ENCODE data around the gene RSPRY1.

The RSPRY1 gene

DNA sequence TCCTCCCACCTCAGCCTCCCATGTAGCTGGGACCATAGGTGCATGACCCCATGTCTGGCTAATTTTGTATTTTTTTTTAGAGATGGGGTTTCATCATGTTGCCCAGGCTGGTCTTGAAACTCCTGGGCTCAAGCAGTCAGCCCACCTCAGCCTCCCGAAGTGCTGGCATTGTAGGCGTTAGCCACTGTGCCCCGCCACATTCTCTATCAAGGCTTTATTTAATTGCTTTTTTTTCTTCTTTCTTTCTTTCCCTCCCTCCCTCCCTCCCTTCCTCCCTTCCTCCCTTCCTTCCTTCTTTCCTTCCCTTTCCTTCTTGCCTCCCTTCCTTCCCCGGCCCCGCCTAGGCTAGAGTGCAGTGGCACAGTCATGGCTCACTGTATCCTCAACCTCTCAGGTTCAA, 23.7 kb downstream of the RSPRY1 start:
- no peak overlapping the region for H3K9ac ChIP-seq (ENCODE audit: low read depth, low read length)
- H3K36me3 ChIP-seq (ENCODE audit: control insufficient read depth, insufficient read depth, low read length): peaks cover 17% of the 10 kb centered on the region
- no peaks in the 10 kb centered on the region for H3K27me3 ChIP-seq (ENCODE audit: control insufficient read depth, insufficient read depth, low read length)
- H3K9me3 ChIP-seq (ENCODE audit: control insufficient read depth, insufficient read depth, low read length): no peaks in the 10 kb centered on the region
- no peak overlapping the region for H3K4me3 ChIP-seq (ENCODE audit: low read depth, low read length)
- no peaks in the 10 kb centered on the region for H3K4me1 ChIP-seq (ENCODE audit: control insufficient read depth, insufficient read depth, low read length)

DNA sequence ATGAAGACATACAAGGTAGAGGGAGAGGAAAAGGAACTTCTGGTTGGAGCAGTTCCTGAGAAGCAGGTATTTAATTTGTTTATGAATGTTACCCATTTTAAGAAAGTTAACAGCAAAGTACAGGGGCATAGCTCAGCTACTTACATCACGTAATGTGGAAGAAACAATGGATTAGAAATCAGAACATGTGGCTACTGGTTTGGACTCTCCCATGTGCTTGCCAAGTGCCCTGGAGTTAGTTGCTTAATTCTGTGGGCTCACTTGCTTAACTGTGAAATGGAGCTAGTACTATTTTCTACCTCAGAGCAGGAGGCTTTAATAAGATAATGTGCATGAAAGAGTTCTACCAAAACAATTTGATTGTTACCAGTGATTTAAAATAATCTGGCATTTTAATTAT, 27.3 kb downstream of the RSPRY1 start:
- peaks cover 10% of the 10 kb centered on the region for H3K36me3 ChIP-seq (ENCODE audit: control insufficient read depth, insufficient read depth, low read length)

DNA sequence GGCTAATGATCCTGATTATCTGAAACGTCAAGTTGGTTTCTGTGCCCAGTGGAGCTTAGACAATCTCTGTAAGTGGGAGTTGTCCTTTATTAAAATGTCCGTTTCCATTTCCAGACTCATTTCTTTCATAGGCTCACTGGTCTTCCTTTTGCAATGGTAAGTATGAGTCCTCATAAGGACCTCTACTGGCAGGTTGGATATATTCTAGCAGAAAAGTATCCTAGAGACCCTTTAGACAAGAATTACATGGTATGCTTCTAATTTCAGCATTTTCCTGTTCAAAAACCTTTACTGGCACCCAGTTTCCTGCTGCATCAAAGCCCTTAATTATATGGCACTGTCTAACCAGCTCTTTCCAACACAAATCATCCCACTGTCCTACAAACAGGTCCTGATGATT, 30.8 kb downstream of the RSPRY1 start:
- no peaks in the 10 kb centered on the region for H3K27me3 ChIP-seq (ENCODE audit: control insufficient read depth, insufficient read depth, low read length)
- H3K4me1 ChIP-seq (ENCODE audit: control insufficient read depth, insufficient read depth, low read length): no peaks in the 10 kb centered on the region
- no peaks in the 10 kb centered on the region for H3K9me3 ChIP-seq (ENCODE audit: control insufficient read depth, insufficient read depth, low read length)
- H3K4me3 ChIP-seq (ENCODE audit: low read depth, low read length): no peak overlapping the region
- no peak overlapping the region for H3K9ac ChIP-seq (ENCODE audit: low read depth, low read length)
- H3K36me3 ChIP-seq (ENCODE audit: control insufficient read depth, insufficient read depth, low read length): peaks cover 4% of the 10 kb centered on the region

More for the DNA sequence above, 27.3 kb downstream of the RSPRY1 start:
- Histone ChIP-seq H3K4me3 (ENCODE audit: low read depth, low read length) (no peak overlapping the region), H3K4me1 (ENCODE audit: control insufficient read depth, insufficient read depth, low read length) (no peaks in the 10 kb centered on the region), H3K27me3 (ENCODE audit: control insufficient read depth, insufficient read depth, low read length) (no peaks in the 10 kb centered on the region), H3K9me3 (ENCODE audit: control insufficient read depth, insufficient read depth, low read length) (no peaks in the 10 kb centered on the region), H3K9ac (ENCODE audit: low read depth, low read length) (no peak overlapping the region)

DNA sequence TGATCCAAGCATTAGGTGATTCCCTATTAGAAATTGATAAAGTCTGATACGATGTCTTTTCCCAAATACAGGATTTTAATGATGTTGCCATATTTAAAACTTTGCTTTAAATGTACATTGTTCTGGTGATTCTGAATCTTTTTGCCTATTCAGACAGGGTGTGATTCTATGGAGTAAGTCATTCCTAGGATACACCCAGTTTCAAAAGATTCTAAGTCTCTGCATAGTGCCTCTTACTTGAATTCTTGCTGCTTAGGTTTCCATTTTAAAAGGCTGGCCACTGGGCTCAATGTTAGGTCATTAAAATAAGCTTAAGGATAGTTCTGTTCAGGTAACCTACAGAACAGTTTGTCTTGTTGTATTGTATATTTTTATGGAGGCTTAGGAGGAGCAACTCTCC, 36.9 kb downstream of the RSPRY1 start:
- no peaks in the 10 kb centered on the region for H3K9me3 ChIP-seq (ENCODE audit: control insufficient read depth, insufficient read depth, low read length)
- H3K4me1 ChIP-seq (ENCODE audit: control insufficient read depth, insufficient read depth, low read length): no peaks in the 10 kb centered on the region
- H3K4me3 ChIP-seq (ENCODE audit: low read depth, low read length): no peak overlapping the region
- no peak overlapping the region for H3K9ac ChIP-seq (ENCODE audit: low read depth, low read length)
- H3K27me3 ChIP-seq (ENCODE audit: control insufficient read depth, insufficient read depth, low read length): no peaks in the 10 kb centered on the region
- H3K36me3 ChIP-seq (ENCODE audit: control insufficient read depth, insufficient read depth, low read length): peaks cover 18% of the 10 kb centered on the region

DNA sequence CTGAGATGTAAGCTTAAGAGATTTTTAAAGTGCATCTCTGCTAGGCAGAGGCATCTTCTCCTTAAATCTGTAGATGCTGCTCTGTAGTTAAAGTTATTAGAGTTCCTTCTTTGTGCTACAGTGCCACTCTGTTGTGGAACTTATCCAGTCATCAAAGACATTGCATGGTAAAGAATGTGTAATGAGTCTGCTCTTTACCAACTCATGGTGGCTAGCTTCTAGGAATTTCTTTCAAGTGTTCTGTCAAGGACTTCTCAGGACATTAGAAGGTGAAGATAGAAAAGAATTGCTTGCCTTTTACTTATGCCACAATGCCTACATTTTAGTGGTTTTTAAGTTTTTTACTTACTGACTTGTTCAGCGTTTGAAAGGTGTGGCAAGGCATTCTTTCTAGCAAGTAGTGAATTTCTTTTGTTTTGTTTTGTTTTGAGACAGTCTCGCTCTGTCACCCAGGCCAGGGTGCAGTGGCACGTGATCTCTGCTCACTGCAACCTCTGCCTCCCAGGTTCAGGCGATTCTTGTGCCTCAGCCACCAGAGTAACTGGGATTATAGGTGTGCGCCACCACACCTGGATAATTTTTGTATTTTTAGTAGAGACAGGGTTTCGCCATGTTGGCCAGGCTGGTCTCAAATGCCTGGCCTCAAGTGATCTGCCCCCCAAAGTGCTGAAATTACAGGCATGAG, 38.7 kb downstream of the RSPRY1 start:
- H3K4me1 ChIP-seq (ENCODE audit: control insufficient read depth, insufficient read depth, low read length): no peaks in the 10 kb centered on the region
- no peaks in the 10 kb centered on the region for H3K9me3 ChIP-seq (ENCODE audit: control insufficient read depth, insufficient read depth, low read length)
- H3K4me3 ChIP-seq (ENCODE audit: low read depth, low read length): no peak overlapping the region
- H3K36me3 ChIP-seq (ENCODE audit: control insufficient read depth, insufficient read depth, low read length): peaks cover 18% of the 10 kb centered on the region
- H3K9ac ChIP-seq (ENCODE audit: low read depth, low read length): no peak overlapping the region
- H3K27me3 ChIP-seq (ENCODE audit: control insufficient read depth, insufficient read depth, low read length): no peaks in the 10 kb centered on the region

DNA sequence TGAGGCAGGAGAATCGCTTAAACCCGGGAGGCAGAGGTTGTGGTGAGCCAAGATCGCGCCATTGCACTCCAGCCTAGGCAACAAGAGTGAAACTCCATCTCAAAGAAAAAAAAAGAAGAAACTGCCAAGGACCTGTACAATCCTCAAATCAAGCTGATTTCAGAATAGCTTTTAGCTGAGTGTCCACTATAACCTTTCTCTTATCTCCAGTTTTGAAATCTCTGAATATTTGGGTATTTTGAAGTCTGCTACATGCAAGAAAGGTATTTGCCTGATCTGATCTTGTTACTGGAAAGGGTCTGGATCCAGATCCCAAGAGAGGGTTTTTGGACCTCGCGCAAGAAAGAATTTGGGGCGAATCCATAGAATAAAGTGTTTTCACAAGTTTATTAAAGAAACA, 39.8 kb downstream of the RSPRY1 start:
- Histone ChIP-seq H3K4me1 (ENCODE audit: control insufficient read depth, insufficient read depth, low read length) (no peaks in the 10 kb centered on the region), H3K9ac (ENCODE audit: low read depth, low read length) (no peak overlapping the region), H3K9me3 (ENCODE audit: control insufficient read depth, insufficient read depth, low read length) (no peaks in the 10 kb centered on the region), H3K36me3 (ENCODE audit: control insufficient read depth, insufficient read depth, low read length) (peaks cover 18% of the 10 kb centered on the region), H3K27me3 (ENCODE audit: control insufficient read depth, insufficient read depth, low read length) (no peaks in the 10 kb centered on the region), H3K4me3 (ENCODE audit: low read depth, low read length) (no peak overlapping the region)

DNA sequence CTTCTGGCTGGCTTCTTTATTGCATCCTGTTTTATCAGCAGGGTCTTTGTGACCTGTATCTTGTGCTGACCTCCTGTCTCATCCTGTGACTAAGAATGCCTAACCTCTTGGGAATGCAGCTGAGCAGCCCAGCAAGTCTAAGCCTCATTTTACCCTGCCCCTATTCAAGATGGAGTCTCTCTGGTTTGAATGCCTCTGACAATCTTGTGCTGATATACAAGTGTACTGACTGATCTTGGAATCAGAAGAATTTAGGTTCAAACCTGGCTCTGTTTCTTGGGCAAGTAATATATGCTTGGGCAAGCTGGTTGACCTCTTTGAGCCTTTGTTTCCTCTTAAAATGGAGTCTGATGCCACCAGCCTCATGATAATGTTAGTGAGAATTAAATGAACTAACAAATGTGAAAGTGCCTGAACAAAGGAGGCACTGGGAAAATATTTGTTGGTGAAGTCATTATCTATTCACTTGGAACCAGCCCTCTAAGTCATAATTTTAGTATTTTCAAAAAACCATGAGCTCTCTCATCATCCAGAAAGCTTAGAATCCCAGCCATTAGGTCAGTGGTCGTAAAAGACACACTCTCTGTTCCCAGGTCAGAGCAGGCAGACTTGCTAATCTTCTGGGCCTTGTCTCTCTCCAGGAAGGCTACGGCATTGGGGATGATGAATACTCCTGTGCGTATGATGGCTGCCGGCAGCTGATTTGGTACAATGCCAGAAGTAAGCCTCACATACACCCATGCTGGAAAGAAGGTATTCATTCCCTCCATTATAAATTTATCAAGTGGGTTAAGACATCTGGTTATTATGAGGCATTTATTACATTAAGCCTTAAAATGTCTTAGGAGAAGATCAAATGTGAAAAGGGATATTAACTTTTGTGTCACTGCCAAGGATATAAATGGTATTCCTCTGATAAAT, 40.8 kb downstream of the RSPRY1 start:
- no peak overlapping the region for H3K4me3 ChIP-seq (ENCODE audit: low read depth, low read length)
- H3K27me3 ChIP-seq (ENCODE audit: control insufficient read depth, insufficient read depth, low read length): no peaks in the 10 kb centered on the region
- H3K9ac ChIP-seq (ENCODE audit: low read depth, low read length): no peak overlapping the region
- no peaks in the 10 kb centered on the region for H3K4me1 ChIP-seq (ENCODE audit: control insufficient read depth, insufficient read depth, low read length)
- peaks cover 17% of the 10 kb centered on the region for H3K36me3 ChIP-seq (ENCODE audit: control insufficient read depth, insufficient read depth, low read length)
- no peaks in the 10 kb centered on the region for H3K9me3 ChIP-seq (ENCODE audit: control insufficient read depth, insufficient read depth, low read length)

DNA sequence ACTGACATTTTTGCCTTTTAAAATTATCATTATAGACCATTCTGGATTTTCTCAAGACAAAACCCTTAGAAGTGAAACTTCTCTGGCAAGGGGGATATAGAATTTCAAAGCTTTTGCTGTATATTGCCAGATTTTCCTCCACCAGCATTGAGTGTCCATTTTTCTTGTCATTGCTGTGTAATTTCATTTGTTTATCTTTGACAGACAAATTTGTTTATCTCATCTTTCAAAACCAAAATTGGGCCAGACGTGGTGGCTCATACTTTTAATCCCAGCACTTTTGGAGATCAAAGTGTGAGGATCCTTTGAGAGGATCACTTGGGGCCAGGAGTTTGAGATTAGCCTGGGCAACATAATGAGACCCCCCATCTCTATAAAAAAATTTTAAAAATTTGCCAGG, 43.0 kb downstream of the RSPRY1 start:
- Histone ChIP-seq H3K9ac (ENCODE audit: low read depth, low read length) (no peak overlapping the region), H3K4me3 (ENCODE audit: low read depth, low read length) (no peak overlapping the region), H3K27me3 (ENCODE audit: control insufficient read depth, insufficient read depth, low read length) (no peaks in the 10 kb centered on the region), H3K36me3 (ENCODE audit: control insufficient read depth, insufficient read depth, low read length) (peaks cover 14% of the 10 kb centered on the region), H3K4me1 (ENCODE audit: control insufficient read depth, insufficient read depth, low read length) (no peaks in the 10 kb centered on the region), H3K9me3 (ENCODE audit: control insufficient read depth, insufficient read depth, low read length) (no peaks in the 10 kb centered on the region)

DNA sequence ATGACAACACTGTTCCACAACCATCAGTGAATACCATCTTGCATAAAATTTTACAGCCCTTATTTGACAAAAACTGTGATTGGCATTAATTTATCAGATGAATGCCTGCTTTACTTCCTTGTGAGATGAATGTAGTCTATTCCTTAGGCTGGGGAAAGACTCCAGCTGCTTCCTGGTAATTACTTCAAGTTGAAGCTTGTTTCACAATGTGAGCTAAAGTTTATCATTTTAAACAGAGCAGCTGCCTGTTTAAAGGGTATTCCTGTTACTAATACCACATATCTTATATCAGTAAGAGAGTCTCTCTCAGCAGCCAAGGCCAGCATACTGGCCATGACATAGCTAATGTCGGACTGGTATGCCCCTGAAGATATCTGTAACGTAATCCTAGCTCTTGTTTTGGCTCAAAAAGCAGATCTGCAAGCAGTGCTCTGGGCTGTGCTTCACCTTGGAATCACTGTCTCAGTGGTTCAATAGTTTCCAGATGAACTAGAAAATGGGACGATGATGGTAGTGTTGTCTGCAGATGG, 45.8 kb downstream of the RSPRY1 start:
- H3K4me1 ChIP-seq (ENCODE audit: control insufficient read depth, insufficient read depth, low read length): no peaks in the 10 kb centered on the region
- no peaks in the 10 kb centered on the region for H3K27me3 ChIP-seq (ENCODE audit: control insufficient read depth, insufficient read depth, low read length)
- H3K4me3 ChIP-seq (ENCODE audit: low read depth, low read length): no peak overlapping the region
- no peak overlapping the region for H3K9ac ChIP-seq (ENCODE audit: low read depth, low read length)
- peaks cover 7% of the 10 kb centered on the region for H3K36me3 ChIP-seq (ENCODE audit: control insufficient read depth, insufficient read depth, low read length)
- no peaks in the 10 kb centered on the region for H3K9me3 ChIP-seq (ENCODE audit: control insufficient read depth, insufficient read depth, low read length)

DNA sequence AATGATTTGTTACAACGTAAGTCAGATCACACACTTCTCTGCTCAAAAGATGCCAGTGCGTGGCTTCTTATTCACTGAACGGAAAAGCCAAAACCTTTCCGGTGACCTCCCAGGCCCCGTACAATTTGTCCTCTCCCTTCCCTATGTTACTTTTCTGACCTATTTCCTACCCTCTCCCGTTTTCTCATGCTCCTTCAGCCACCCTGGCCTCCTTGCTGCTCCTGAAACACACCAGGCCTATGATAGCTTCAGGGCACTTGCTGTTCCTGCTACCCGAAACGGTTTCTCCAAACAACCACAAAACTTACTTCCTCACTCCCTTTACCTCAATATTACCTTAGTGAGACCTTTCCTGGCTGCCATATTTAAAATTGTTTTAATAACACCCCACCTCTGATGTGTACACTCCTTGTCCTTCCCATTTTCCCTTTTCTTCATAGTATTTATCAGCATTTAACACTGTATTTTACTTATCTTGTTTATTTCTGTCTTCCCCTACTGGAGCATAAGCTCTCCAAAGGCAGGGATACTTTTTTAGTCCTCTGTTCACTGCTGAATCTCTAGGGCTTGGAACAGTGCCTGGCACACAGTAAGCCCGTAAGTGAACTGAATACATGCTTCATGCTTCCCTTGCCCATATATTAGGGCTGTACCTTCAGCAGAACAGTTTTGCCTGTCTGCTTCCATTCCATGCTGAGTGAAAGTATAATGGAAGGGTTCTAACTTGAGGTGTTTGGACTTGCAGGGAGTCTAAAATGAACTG, 48.0 kb downstream of the RSPRY1 start:
- no peak overlapping the region for H3K9ac ChIP-seq (ENCODE audit: low read depth, low read length)
- no peak overlapping the region for H3K4me3 ChIP-seq (ENCODE audit: low read depth, low read length)
- peaks cover 3% of the 10 kb centered on the region for H3K36me3 ChIP-seq (ENCODE audit: control insufficient read depth, insufficient read depth, low read length)

DNA sequence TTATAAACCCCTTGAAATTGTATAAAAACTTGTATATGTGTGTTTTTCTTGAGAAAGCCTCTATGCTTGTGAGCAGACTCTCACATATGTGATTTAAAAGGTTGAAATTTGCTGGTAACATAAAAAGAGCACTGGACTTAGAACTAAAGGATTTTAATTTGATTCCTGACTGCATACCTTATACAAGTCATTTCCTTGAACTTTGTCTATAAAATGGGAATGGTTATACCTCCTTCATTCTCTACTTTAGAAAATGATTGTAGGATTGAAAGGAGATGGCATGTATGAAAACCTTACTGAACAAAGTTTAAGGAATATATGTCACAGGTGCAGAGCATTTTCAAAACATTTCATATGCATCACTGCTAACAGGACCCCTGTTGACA, 48.6 kb downstream of the RSPRY1 start:
- Histone ChIP-seq H3K9ac (ENCODE audit: low read depth, low read length) (no peak overlapping the region), H3K36me3 (ENCODE audit: control insufficient read depth, insufficient read depth, low read length) (peaks cover 3% of the 10 kb centered on the region), H3K4me3 (ENCODE audit: low read depth, low read length) (no peak overlapping the region), H3K9me3 (ENCODE audit: control insufficient read depth, insufficient read depth, low read length) (no peaks in the 10 kb centered on the region), H3K27me3 (ENCODE audit: control insufficient read depth, insufficient read depth, low read length) (no peaks in the 10 kb centered on the region), H3K4me1 (ENCODE audit: control insufficient read depth, insufficient read depth, low read length) (no peaks in the 10 kb centered on the region)

More for the DNA sequence above, 48.0 kb downstream of the RSPRY1 start:
- H3K4me1 ChIP-seq (ENCODE audit: control insufficient read depth, insufficient read depth, low read length): no peaks in the 10 kb centered on the region
- H3K27me3 ChIP-seq (ENCODE audit: control insufficient read depth, insufficient read depth, low read length): no peaks in the 10 kb centered on the region
- no peaks in the 10 kb centered on the region for H3K9me3 ChIP-seq (ENCODE audit: control insufficient read depth, insufficient read depth, low read length)
